Activated naive CD4-positive, alpha-beta T cell treated with anti-CD3 and anti-CD28 coated beads, Interleukin-2, amount 10 ng/mL, durations not matched to agents 7 days and 5 days (primary cell): ENCODE measurements around the gene TRANK1.
A peak's percentile ranks its signal among the peaks of the same experiment; 100 is the strongest.
"Not testable (repeated sequence)": the region's sequence is repeated elsewhere in the genome, so short reads cannot be mapped to it uniquely, and the experiment has no call there.

ENCODE experiments used
- CTCF ChIA-PET: fragments of 350-600 bp; sonication (Branson Sonifier 250); formaldehyde crosslinking; loops from one replicate; lab custom pipeline; 2021; ENCODE audit warnings: antibody characterized with exemption; lab: Charles Lee
- DNase-seq: peaks from one replicate; pipeline ENCODE4 v3.0.0-alpha.2; 2020
- H3K27ac Mint-ChIP-seq: one replicate; pipeline ENCODE4 v1.8.0; 2021; ENCODE audit warnings: mild to moderate bottlenecking, moderate library complexity, mixed read lengths
- H3K27me3 Mint-ChIP-seq: one replicate; pipeline ENCODE4 v1.8.0; 2021; ENCODE audit warnings: mild to moderate bottlenecking, mixed read lengths
- H3K36me3 Mint-ChIP-seq: one replicate; pipeline ENCODE4 v1.8.0; 2021; ENCODE audit warnings: mixed read lengths
- H3K4me1 Mint-ChIP-seq: one replicate; pipeline ENCODE4 v1.8.0; 2021; ENCODE audit warnings: mixed read lengths
- H3K4me3 Mint-ChIP-seq: one replicate; pipeline ENCODE4 v1.8.0; 2021; ENCODE audit warnings: mild to moderate bottlenecking, moderate library complexity, mixed read lengths
- H3K9me3 Mint-ChIP-seq: one replicate; pipeline ENCODE4 v1.8.0; 2021; ENCODE audit warnings: mixed read lengths

TRANK1 gene

GRCh38 chr3:36920884-36921567 lies 23.8 kb downstream of the TRANK1 start:
- Mint-ChIP-seq H3K4me3 (no peak overlapping the region), H3K4me1 (peaks cover 27% of the 10 kb centered on the region)
- CTCF ChIA-PET = no interaction called here

GRCh38 chr3:36919439-36920160 lies 25.3 kb downstream of the TRANK1 start:
- H3K27me3 Mint-ChIP-seq = no peaks in the 10 kb centered on the region
- peaks cover 15% of the 10 kb centered on the region for H3K36me3 Mint-ChIP-seq
- CTCF ChIA-PET = no interaction called here
- H3K4me3 Mint-ChIP-seq = no peak overlapping the region
- DNase-seq = no peak
- H3K4me1 Mint-ChIP-seq = peaks cover 29% of the 10 kb centered on the region
- peaks cover 13% of the 10 kb centered on the region for H3K9me3 Mint-ChIP-seq
- no peak overlapping the region for H3K27ac Mint-ChIP-seq

More at GRCh38 chr3:36920884-36921567, 23.8 kb downstream of the TRANK1 start:
- no peak for DNase-seq
- Mint-ChIP-seq H3K9me3 (peaks cover 13% of the 10 kb centered on the region), H3K27ac (no peak overlapping the region), H3K27me3 (no peaks in the 10 kb centered on the region), H3K36me3 (peaks cover 15% of the 10 kb centered on the region)

- DNase-seq = no peak
- peaks cover 17% of the 10 kb centered on the region for H3K36me3 Mint-ChIP-seq
- peak overlapping the region; percentile 88 for H3K27ac Mint-ChIP-seq
- CTCF ChIA-PET = interaction anchor here (1.0 kb wide), 1 partner anchor 40 kb away, joined by 5 read pairs; no protein-coding TSS in a partner anchor
- H3K9me3 Mint-ChIP-seq = peaks cover 13% of the 10 kb centered on the region
- peak overlapping the region; percentile 64 for H3K4me3 Mint-ChIP-seq
- H3K4me1 Mint-ChIP-seq = peaks cover 38% of the 10 kb centered on the region
- H3K27me3 Mint-ChIP-seq = no peaks in the 10 kb centered on the region
These were observed 26.8 kb downstream of the TRANK1 start for GRCh38 chr3:36918050-36918449.

GRCh38 chr3:36911990-36912804 lies 32.7 kb downstream of the TRANK1 start:
- H3K27me3 Mint-ChIP-seq = no peaks in the 10 kb centered on the region
- H3K4me1 Mint-ChIP-seq = peaks cover 55% of the 10 kb centered on the region
- H3K27ac Mint-ChIP-seq = peak overlapping the region; percentile 93
- H3K9me3 Mint-ChIP-seq = no peaks in the 10 kb centered on the region
- CTCF ChIA-PET = interaction anchor here (0.6 to 1.1 kb wide), 5 partner anchors 11 to 211 kb away, joined by 3 read pairs; no protein-coding TSS in a partner anchor
- peak overlapping the region; percentile 43 for H3K4me3 Mint-ChIP-seq
- DNase-seq = peak; percentile 49
- H3K36me3 Mint-ChIP-seq = peaks cover 5% of the 10 kb centered on the region

GRCh38 chr3:36909666-36910065 lies 35.2 kb downstream of the TRANK1 start:
- Mint-ChIP-seq H3K4me3 (no peak overlapping the region), H3K27me3 (no peaks in the 10 kb centered on the region), H3K9me3 (no peaks in the 10 kb centered on the region), H3K36me3 (peaks cover 17% of the 10 kb centered on the region), H3K27ac (no peak overlapping the region), H3K4me1 (peaks cover 68% of the 10 kb centered on the region)
- DNase-seq = no peak
- CTCF ChIA-PET = interaction anchor here (0.6 to 1.4 kb wide), 3 partner anchors 39 to 49 kb away, joined by 3 to 5 read pairs (median 3); no protein-coding TSS in a partner anchor

GRCh38 chr3:36909181-36909580 lies 35.7 kb downstream of the TRANK1 start:
- peaks cover 18% of the 10 kb centered on the region for H3K36me3 Mint-ChIP-seq
- H3K4me1 Mint-ChIP-seq = peaks cover 71% of the 10 kb centered on the region
- H3K9me3 Mint-ChIP-seq = no peaks in the 10 kb centered on the region
- peak overlapping the region; percentile 98 for H3K27ac Mint-ChIP-seq
- CTCF ChIA-PET = interaction anchor here (0.6 to 1.4 kb wide), 3 partner anchors 39 to 49 kb away, joined by 3 to 5 read pairs (median 3); no protein-coding TSS in a partner anchor
- H3K4me3 Mint-ChIP-seq = peak overlapping the region; percentile 97
- no peak for DNase-seq
- H3K27me3 Mint-ChIP-seq = no peaks in the 10 kb centered on the region

GRCh38 chr3:36908647-36909180 lies 36.1 kb downstream of the TRANK1 start:
- H3K4me1 Mint-ChIP-seq = peaks cover 68% of the 10 kb centered on the region
- CTCF ChIA-PET = interaction anchor here (1.0 to 8.1 kb wide), 4 partner anchors 24 to 49 kb away, joined by 3 to 78 read pairs (median 4); no protein-coding TSS in a partner anchor
- peaks cover 17% of the 10 kb centered on the region for H3K36me3 Mint-ChIP-seq
- peak overlapping the region; percentile 97 for H3K4me3 Mint-ChIP-seq
- no peaks in the 10 kb centered on the region for H3K9me3 Mint-ChIP-seq
- DNase-seq = no peak
- no peaks in the 10 kb centered on the region for H3K27me3 Mint-ChIP-seq
- H3K27ac Mint-ChIP-seq = peak overlapping the region; percentile 98

GRCh38 chr3:36907911-36908646 lies 36.8 kb downstream of the TRANK1 start:
- Mint-ChIP-seq H3K4me1 (peaks cover 68% of the 10 kb centered on the region), H3K27ac (peak overlapping the region; percentile 98), H3K27me3 (no peaks in the 10 kb centered on the region), H3K36me3 (peaks cover 21% of the 10 kb centered on the region), H3K9me3 (no peaks in the 10 kb centered on the region), H3K4me3 (peak overlapping the region; percentile 97)
- DNase-seq = peak; percentile 79
- CTCF ChIA-PET = interaction anchor here (0.7 to 8.1 kb wide), 7 partner anchors 19 to 138 kb away, joined by 3 to 78 read pairs (median 3); no protein-coding TSS in a partner anchor

GRCh38 chr3:36906504-36907149 lies 38.2 kb downstream of the TRANK1 start:
- CTCF ChIA-PET = interaction anchor here (0.6 to 8.1 kb wide), 8 partner anchors 8 to 380 kb away, joined by 3 to 78 read pairs (median 4); no protein-coding TSS in a partner anchor
- Mint-ChIP-seq H3K4me1 (peaks cover 68% of the 10 kb centered on the region), H3K36me3 (peaks cover 36% of the 10 kb centered on the region), H3K27ac (peak overlapping the region; percentile 73), H3K9me3 (no peaks in the 10 kb centered on the region), H3K27me3 (no peaks in the 10 kb centered on the region), H3K4me3 (peak overlapping the region; percentile 73)
- peak; percentile 28 for DNase-seq

- CTCF ChIA-PET = interaction anchor here (1.0 to 8.1 kb wide), 6 partner anchors 9 to 52 kb away, joined by 3 to 78 read pairs (median 6); no protein-coding TSS in a partner anchor
- Mint-ChIP-seq H3K36me3 (peaks cover 44% of the 10 kb centered on the region), H3K9me3 (no peaks in the 10 kb centered on the region), H3K4me3 (peak overlapping the region; percentile 40), H3K27ac (no peak overlapping the region), H3K27me3 (no peaks in the 10 kb centered on the region), H3K4me1 (peaks cover 75% of the 10 kb centered on the region)
- no peak for DNase-seq
These were observed 39.3 kb downstream of the TRANK1 start for GRCh38 chr3:36905545-36905944.

GRCh38 chr3:36904641-36905040 lies 40.2 kb downstream of the TRANK1 start:
- no peak overlapping the region for H3K27ac Mint-ChIP-seq

GRCh38 chr3:36904065-36904464 lies 40.8 kb downstream of the TRANK1 start:
- Mint-ChIP-seq H3K36me3 (peaks cover 58% of the 10 kb centered on the region), H3K4me1 (peaks cover 76% of the 10 kb centered on the region)
- H3K27me3 Mint-ChIP-seq, DNase-seq, H3K27ac Mint-ChIP-seq, H3K4me3 Mint-ChIP-seq, H3K9me3 Mint-ChIP-seq: not testable (repeated sequence)
- CTCF ChIA-PET = interaction anchor here (0.9 to 8.1 kb wide), 5 partner anchors 8 to 54 kb away, joined by 3 to 78 read pairs (median 4); no protein-coding TSS in a partner anchor

More at GRCh38 chr3:36904641-36905040, 40.2 kb downstream of the TRANK1 start:
- no peak for DNase-seq
- CTCF ChIA-PET = interaction anchor here (1.0 to 8.1 kb wide), 6 partner anchors 8 to 53 kb away, joined by 3 to 78 read pairs (median 4); no protein-coding TSS in a partner anchor
- Mint-ChIP-seq H3K4me1 (peaks cover 80% of the 10 kb centered on the region), H3K27me3 (no peaks in the 10 kb centered on the region), H3K4me3 (no peak overlapping the region), H3K36me3 (peaks cover 52% of the 10 kb centered on the region), H3K9me3 (no peaks in the 10 kb centered on the region)
